Measurements from ENCODE around the gene RECQL5. TPM values are rescaled to one million over a fixed set of nuclear protein-coding genes. Genes with fewer than 3 reads are reported as not detected.

Gene RECQL5
- total RNA-seq, 1 experiment from 2014 or later, result 40.0 TPM

DNA sequence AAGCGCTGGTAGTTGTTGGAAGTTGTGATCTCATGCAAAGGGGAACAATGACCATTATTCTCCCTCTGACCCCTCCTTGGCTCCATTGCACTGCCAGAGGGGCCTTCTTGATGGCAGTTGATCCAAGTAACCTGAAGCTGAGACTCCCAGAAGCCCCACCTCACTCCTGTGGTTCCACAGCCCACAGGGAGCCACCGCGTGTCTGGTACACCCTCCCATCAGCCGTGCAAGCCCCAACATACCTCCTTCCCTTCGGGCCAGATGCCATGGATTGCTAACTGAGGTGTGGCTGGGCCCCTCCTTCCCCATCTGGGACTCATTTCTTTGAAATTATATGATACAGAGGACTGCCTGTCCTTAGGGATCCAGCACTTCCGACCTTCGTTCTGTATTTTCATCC is 18.0 kb upstream of the RECQL5 start:
- H3K36me3 Mint-ChIP-seq (ENCODE audit: insufficient read depth in 1 of 3, low read depth in 3 of 3), result peaks cover 0 to 15% (median 8%) of the 10 kb centered on the region in 3 experiments; a peak in 5 of 7 replicates
- Histone ChIP-seq H3K27me3 (ENCODE audit: insufficient read depth, low read length) (no peaks in the 10 kb centered on the region), H2BK15ac (ENCODE audit: low read depth, low read length) (no peak overlapping the region), H3K14ac (ENCODE audit: insufficient read depth, low read length) (no peak overlapping the region), H4K5ac (ENCODE audit: insufficient read length, low read depth, low read length) (no peak overlapping the region), H2AK5ac (ENCODE audit: insufficient read length, low read length) (no peak overlapping the region), H3K79me2 (ENCODE audit: insufficient read depth, low read length) (peaks cover 1% of the 10 kb centered on the region; the same call in 1 of the 2 replicates), H3K27ac (ENCODE audit: insufficient read length, low read depth, low read length) (no peak overlapping the region), H2BK5ac (ENCODE audit: insufficient read length, low read length) (no peak overlapping the region), H4K91ac (ENCODE audit: insufficient read length, low read depth, low read length) (no peak overlapping the region), H3K23ac (ENCODE audit: insufficient read length, low read depth, low read length) (no peak overlapping the region), H3K4ac (ENCODE audit: low read depth, low read length) (no peak overlapping the region), H2AFZ (ENCODE audit: low read length) (no peak overlapping the region), H3T11ph (ENCODE audit: low read length) (no peak overlapping the region), H2BK20ac (ENCODE audit: low read depth, low read length, poor library complexity, severe bottlenecking) (no peak overlapping the region), H3K4me2 (ENCODE audit: insufficient read depth, insufficient read length, low read length) (no peak overlapping the region), H4K20me1 (ENCODE audit: control insufficient read depth, insufficient read depth, insufficient read length) (no peaks in the 10 kb centered on the region), H4K8ac (replicated peaks; ENCODE audit: insufficient read length, low read depth, low read length) (no peak overlapping the region), H3K79me1 (ENCODE audit: insufficient read depth, low read depth, low read length, poor library complexity, severe bottlenecking) (peaks cover 2% of the 10 kb centered on the region), H2BK120ac (ENCODE audit: low read depth, low read length, poor library complexity, severe bottlenecking) (no peak overlapping the region), H3K9me3 (ENCODE audit: control insufficient read depth, low read depth, low read length) (no peaks in the 10 kb centered on the region), H3K9ac (ENCODE audit: extremely low read depth, insufficient read length, low read length) (no peak overlapping the region), H3K18ac (ENCODE audit: insufficient read length, low read depth, low read length) (no peak overlapping the region), H2BK12ac (ENCODE audit: insufficient read length, low read depth, low read length) (no peak overlapping the region), H3K23me2 (ENCODE audit: insufficient read length, low read depth, low read length, poor library complexity, severe bottlenecking) (no peaks in the 10 kb centered on the region), H3K56ac (ENCODE audit: insufficient read length, low read depth, low read length) (no peak overlapping the region), H3K4me1 (ENCODE audit: insufficient read depth, low read length) (no peaks in the 10 kb centered on the region)
- peaks cover 5 to 14% of the 10 kb centered on the region in 2 experiments for H3K4me1 Mint-ChIP-seq
- TF ChIP-seq, protein P1, sequence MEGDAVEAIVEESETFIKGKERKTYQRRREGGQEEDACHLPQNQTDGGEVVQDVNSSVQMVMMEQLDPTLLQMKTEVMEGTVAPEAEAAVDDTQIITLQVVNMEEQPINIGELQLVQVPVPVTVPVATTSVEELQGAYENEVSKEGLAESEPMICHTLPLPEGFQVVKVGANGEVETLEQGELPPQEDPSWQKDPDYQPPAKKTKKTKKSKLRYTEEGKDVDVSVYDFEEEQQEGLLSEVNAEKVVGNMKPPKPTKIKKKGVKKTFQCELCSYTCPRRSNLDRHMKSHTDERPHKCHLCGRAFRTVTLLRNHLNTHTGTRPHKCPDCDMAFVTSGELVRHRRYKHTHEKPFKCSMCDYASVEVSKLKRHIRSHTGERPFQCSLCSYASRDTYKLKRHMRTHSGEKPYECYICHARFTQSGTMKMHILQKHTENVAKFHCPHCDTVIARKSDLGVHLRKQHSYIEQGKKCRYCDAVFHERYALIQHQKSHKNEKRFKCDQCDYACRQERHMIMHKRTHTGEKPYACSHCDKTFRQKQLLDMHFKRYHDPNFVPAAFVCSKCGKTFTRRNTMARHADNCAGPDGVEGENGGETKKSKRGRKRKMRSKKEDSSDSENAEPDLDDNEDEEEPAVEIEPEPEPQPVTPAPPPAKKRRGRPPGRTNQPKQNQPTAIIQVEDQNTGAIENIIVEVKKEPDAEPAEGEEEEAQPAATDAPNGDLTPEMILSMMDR (conservative IDR thresholded peaks at IDR 0.05), result no peak
- peak overlapping the region in 2 of 3 experiments; percentile 58 to 73; a peak in 3 of 7 replicates for H3K27ac Mint-ChIP-seq
- H3K9me3 Mint-ChIP-seq, result no peaks in the 10 kb centered on the region
- no CpG with 5 or more reads among the region's 7 CpGs for WGBS (ENCODE audit: extremely low coverage, insufficient read length, low lambda C conversion rate)
- DNase-seq, result no peak
- no peaks in the 10 kb centered on the region for H3K27me3 Mint-ChIP-seq (ENCODE audit: low read depth)
- no peak overlapping the region for H3K4me3 Mint-ChIP-seq

All from H9 (cell line).